GM12865 (cell line): ENCODE measurements around the gene CRB1.

Experiments used
- DNase-seq: peaks from one replicate; pipeline ENCODE4 v3.0.0; 2010; ENCODE audit warnings: low read depth
- H3K4me3 ChIP-seq: 2 replicates; pipeline ENCODE4 v1.5.1; 2011; ENCODE audit warnings: mild to moderate bottlenecking, low read depth, low read length, control low read depth
- CTCF ChIP-seq: IDR thresholded peaks from 2 replicates; pipeline ENCODE4 v1.5.1; 2011; ENCODE audit warnings: low read length, control low read depth, low read depth, inconsistent platforms; ENCODE audit not compliant: insufficient read depth; ENCODE audit errors: missing control alignments

CRB1 gene

GRCh38 chr1:197367627-197368026 is 99.6 kb downstream of the CRB1 start:
- no peak for TF ChIP-seq CTCF
- no peak for DNase-seq
- no peak overlapping the region for H3K4me3 ChIP-seq

GRCh38 chr1:197374428-197374827 is 106.4 kb downstream of the CRB1 start:
- DNase-seq, result peak; percentile 16
- TF ChIP-seq CTCF, result no peak
- H3K4me3 ChIP-seq, result peak overlapping the region; percentile 6; the same call in 1 of the 2 replicates

GRCh38 chr1:197384471-197384870 is 116.4 kb downstream of the CRB1 start:
- no peak for TF ChIP-seq CTCF
- no peak for DNase-seq
- no peak overlapping the region for H3K4me3 ChIP-seq

- no peak overlapping the region for H3K4me3 ChIP-seq
- no peak for TF ChIP-seq CTCF
- DNase-seq, result no peak
These were observed 120.7 kb downstream of the CRB1 start for GRCh38 chr1:197388801-197389200.

GRCh38 chr1:197390856-197391255 is 122.8 kb downstream of the CRB1 start:
- no peak for TF ChIP-seq CTCF
- DNase-seq, result no peak
- H3K4me3 ChIP-seq, result no peak overlapping the region

- TF ChIP-seq CTCF, result no peak
- no peak for DNase-seq
- no peak overlapping the region for H3K4me3 ChIP-seq
These were observed 123.5 kb downstream of the CRB1 start for GRCh38 chr1:197391303-197392226.

GRCh38 chr1:197392541-197392940 is 124.5 kb downstream of the CRB1 start:
- H3K4me3 ChIP-seq, result no peak overlapping the region
- DNase-seq, result no peak
- TF ChIP-seq CTCF, result no peak
